AG10803 (cell line): ENCODE results near the gene VTA1.
"Not testable (repeated sequence)": the region's sequence is repeated elsewhere in the genome, so short reads cannot be mapped to it uniquely, and the experiment has no call there.

Experiments used
- DNase-seq: peaks from one replicate; pipeline ENCODE4 v3.0.0; 2010; ENCODE audit warnings: low read depth
- H3K4me3 ChIP-seq: 2 replicates; pipeline ENCODE4 v1.5.1; 2011; ENCODE audit warnings: mild to moderate bottlenecking, low read length, control low read depth
- TF ChIP-seq, protein P1 (sequence below): conservative IDR thresholded peaks from 2 replicates; pipeline ENCODE4 v1.5.1; 2011; ENCODE audit warnings: mild to moderate bottlenecking, low read length, control low read depth, inconsistent platforms

Gene VTA1

DNA sequence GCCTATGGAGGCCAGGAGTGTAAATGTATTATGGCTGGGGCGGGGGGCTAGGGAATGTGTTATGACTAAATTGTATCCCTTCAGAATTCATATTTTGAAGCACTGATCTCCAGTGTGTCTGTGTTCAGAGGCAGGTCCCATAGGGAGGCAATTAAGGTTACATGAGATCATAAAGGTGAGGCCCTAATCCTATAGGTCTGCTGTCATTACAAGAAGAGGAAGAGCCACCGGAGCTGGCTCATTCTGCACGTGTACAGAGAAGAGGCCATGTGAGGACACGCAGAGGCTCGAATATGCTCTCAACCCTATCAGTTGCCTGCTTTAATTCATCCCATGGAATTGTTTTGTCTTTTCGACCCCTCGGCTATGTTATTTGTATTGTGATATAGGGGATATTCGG is 76.9 kb downstream of the VTA1 start:
- H3K4me3 ChIP-seq = no peak overlapping the region
- no peak for DNase-seq
- TF ChIP-seq, protein P1, sequence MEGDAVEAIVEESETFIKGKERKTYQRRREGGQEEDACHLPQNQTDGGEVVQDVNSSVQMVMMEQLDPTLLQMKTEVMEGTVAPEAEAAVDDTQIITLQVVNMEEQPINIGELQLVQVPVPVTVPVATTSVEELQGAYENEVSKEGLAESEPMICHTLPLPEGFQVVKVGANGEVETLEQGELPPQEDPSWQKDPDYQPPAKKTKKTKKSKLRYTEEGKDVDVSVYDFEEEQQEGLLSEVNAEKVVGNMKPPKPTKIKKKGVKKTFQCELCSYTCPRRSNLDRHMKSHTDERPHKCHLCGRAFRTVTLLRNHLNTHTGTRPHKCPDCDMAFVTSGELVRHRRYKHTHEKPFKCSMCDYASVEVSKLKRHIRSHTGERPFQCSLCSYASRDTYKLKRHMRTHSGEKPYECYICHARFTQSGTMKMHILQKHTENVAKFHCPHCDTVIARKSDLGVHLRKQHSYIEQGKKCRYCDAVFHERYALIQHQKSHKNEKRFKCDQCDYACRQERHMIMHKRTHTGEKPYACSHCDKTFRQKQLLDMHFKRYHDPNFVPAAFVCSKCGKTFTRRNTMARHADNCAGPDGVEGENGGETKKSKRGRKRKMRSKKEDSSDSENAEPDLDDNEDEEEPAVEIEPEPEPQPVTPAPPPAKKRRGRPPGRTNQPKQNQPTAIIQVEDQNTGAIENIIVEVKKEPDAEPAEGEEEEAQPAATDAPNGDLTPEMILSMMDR = no peak

DNA sequence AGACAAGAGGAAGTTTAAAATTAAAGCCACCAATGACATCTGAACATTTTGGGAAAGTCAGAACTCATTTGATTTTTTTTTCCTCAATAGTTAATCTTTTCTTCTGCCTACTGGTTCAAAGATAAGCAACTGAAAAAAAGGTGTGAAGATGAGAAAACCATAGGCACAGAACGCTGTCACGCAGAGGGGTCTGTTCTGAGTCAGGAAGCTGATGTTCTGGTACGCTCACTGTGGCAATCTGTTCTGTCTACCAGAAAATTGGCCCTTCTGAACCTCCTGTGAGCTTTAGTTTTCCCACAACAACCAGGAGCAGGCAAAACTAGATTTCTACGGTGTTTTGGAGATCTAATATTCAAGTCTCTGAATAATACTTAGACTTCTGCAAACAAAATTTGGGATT is 78.1 kb downstream of the VTA1 start:
- H3K4me3 ChIP-seq = no peak overlapping the region

DNA sequence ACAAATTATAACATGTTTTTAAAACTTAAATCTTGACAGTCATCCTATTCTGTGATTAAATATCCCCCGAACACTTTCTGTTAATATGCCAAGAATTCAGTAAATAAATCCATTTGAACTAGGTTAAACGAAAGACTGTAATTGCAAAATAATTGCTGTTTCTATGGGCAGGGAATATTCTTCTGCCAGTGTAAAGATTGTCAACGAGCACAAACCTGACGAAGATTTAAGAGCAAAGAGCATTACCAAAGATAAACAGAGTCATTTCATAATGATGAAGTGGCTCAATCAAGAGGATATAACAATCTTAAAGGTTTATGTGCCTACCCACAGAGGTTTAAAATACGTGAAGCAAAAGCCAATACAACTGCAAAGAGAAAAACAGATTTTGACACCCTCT is 78.5 kb downstream of the VTA1 start:
- TF ChIP-seq, protein P1 = no peak
- no peak for DNase-seq
- no peak overlapping the region for H3K4me3 ChIP-seq

More for the DNA sequence above, 78.1 kb downstream of the VTA1 start:
- TF ChIP-seq, protein P1 = no peak
- DNase-seq = no peak

DNA sequence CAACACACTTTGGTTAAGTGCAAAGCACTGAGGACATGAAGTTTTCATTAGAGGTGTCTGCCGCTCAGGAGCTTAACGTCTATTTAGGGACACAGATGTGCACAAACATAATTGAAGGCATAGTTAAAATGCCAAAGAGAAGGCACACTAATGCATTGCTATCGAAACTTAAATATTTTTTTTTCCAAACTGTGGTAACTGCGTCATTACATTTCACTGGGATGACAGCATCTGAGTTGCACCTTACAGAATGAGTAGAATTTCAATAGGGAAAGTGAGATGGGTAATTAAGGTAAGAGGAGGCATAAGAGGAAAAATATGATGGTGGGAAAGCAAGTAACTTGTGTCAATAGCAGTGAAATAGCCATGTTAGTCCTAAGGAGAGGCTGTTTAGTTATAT is 79.7 kb downstream of the VTA1 start:
- no peak for DNase-seq
- TF ChIP-seq, protein P1 = no peak
- no peak overlapping the region for H3K4me3 ChIP-seq

- not testable (repeated sequence) for DNase-seq, H3K4me3 ChIP-seq
These were observed 82.6 kb downstream of the VTA1 start for GRCh38 chr6:142229518-142230270.

DNA sequence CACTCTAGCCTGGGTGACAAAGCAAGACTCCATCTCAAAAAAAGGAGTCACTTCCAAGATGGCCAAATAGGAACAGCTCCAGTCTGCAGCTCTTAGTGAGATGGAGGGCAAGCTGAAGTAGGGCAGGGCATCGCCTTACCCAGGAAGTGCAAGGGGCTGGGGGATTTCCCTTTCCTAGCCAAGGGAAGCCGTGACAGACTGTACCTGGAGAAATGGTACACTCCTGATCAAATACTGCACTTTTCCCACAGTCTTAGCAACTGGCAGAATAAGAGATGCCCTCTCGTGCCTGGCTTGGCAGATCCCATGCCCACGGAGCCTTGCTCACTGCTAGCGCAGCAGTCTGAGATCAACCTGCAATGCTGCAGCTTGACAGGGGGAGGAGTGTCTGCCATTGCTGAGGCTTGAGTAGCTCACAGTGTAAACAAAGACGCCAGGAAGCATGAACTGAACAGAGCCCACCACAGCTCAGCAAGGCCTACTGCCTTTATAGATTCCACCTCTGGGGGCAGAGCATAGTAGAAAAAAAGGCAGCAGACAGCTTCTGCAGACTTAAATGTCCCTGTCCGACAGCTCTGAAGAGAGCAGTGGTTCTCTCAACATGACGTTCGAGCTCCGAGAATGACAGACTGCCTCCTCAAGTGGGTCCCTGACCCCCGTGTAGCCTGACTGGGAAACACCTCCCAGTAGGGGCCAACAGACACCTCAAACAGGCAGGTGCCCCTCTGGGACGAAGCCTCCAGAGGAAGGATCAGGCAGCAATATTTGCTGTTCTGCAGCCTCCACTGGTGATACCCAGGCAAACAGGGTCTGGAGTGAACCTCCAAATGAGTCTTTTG is 85.4 kb downstream of the VTA1 start:
- peak; percentile 24 for DNase-seq
- TF ChIP-seq, protein P1 = peak; percentile 39
- not testable (repeated sequence) for H3K4me3 ChIP-seq

DNA sequence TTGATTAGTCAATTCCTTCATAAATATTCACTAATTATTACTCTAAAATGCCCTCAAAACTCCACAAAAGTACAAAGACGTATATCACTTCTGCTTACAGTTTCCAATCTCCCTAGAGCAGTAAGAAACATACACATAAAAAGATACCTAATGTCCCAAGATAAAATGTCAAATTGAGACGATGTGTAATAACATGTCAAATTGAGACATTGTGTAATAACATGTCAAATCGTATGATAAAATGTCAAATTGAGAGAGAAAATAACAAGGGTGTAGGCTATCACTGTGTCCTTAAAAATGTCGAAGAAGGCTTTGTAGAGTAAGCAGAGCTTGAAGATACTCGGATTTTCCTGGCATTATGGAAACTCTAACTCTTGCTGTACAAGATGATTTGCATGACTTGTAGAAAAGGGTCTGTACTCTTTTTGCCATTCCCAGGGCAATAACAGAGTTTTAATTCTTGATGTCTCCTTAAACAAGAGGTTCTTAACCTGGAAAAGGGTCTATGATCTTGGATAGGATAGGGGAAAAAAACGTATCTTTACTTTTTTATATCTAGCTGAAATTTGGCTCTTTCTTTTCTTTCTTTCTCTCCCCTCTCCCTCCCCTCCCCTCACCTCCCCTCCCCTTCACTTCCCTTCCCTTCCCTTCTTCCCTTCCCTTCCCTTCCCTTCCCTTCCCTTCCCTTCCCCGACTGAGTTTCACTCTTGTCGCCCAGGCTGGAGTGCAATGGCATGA is 87.1 kb downstream of the VTA1 start:
- H3K4me3 ChIP-seq = no peak overlapping the region
- no peak for DNase-seq
- TF ChIP-seq, protein P1 = no peak
